Pancreas (tissue), 10 donors: ENCODE results near the gene TMEM184A. TPM values are rescaled to one million over a fixed set of nuclear protein-coding genes. Genes with fewer than 3 reads are reported as not detected.

Experiments used
- ATAC-seq, 4 donors: fragments of 200-7000 bp; cut with Tn5 transposase; one replicate each; pipeline versions ENCODE4 v1.8.0 to v1.9.1; 2020; ENCODE audit warnings: mild to moderate bottlenecking in 4 of 4, moderate library complexity in 4 of 4
- DNase-seq, 6 donors: peaks; one replicate each; pipeline ENCODE4 v3.0.0-alpha.2; 2020
- FAIRE-seq: peaks from 2 replicates; lab custom pipeline; 2012; peaks lifted over from hg19 to GRCh38; lab: Jason Lieb, UNC
- H3K27ac ChIP-seq, 4 donors: fragments of 200-600 bp; sonication (generic); 1 replicate in 3 of 4; 2 replicates in 1 of 4; pipeline versions ENCODE4 v1.5.0 to v1.8.0; 2020
- H3K27me3 ChIP-seq, 4 donors: fragments of 200-600 bp; one replicate each; pipeline ENCODE4 v1.8.0; 2021
- H3K36me3 ChIP-seq, 3 donors: fragments of 200-600 bp; sonication (generic) in 1 of 3; one replicate each; pipeline versions ENCODE4 v1.5.0 to v1.8.0; 2020 to 2021
- H3K4me1 ChIP-seq, 3 donors: fragments of 200-600 bp; one replicate each; pipeline ENCODE4 v1.8.0; 2021
- H3K4me3 ChIP-seq, 4 donors: fragments of 200-600 bp; sonication (generic) in 2 of 4; one replicate each; pipeline versions ENCODE4 v1.5.0 to v1.8.0; 2020 to 2021
- H3K9me3 ChIP-seq, 4 donors: fragments of 200-600 bp; one replicate each; pipeline ENCODE4 v1.8.0; 2021
- WGBS, 2 donors: extraction: QIAGEN DNeasy Blood & Tissue Kit; methylation state at CpG; one replicate each; pipeline ENCODE4 v1.1.7; 2013; 5-methylcytosine and 5-hydroxymethylcytosine counted together
- intact Hi-C, 3 donors: fragments of 100-400 bp; cut with DNase I; formaldehyde crosslinking; loops; one replicate each; pipeline versions ENCODE4 v1.11.1 to v1.14.2; 2022
- polyA plus RNA-seq, 2 donors: library from polyadenylated mRNA; stranded (reverse); fragments of 200-250 nt; gene quantifications; one replicate each; pipeline ENCODE4 v1.2.3, GENCODE V29; 2013
- total RNA-seq, 6 donors: library from RNA; stranded (reverse); fragmentation: NEBNext Ultra II Directional in 4 of 6; extraction: Animal tissue kit (Norgen Biotek cat#: 25700) in 4 of 6; gene quantifications; one replicate each; pipeline versions ENCODE4 v1.2.1 to v1.2.4, GENCODE V29; 2021 to 2023
- TF ChIP-seq, protein P1 (sequence below), 4 donors: fragments of 200-600 bp; sonication (generic) in 3 of 4; IDR thresholded peaks; one replicate each; pipeline versions ENCODE4 v1.5.0 to v1.8.0; 2021; ENCODE audit warnings: antibody characterized with exemption in 4 of 4
- donor health status: healthy with polysubstance abuse.
- donor health status: DM: no; HTN: no; CAD: no; lungs with moderate emphysema.
- donor health status: DM: no; HTN: no; CAD: no.
- donor health status: control.
- donor health status: control.
- donor health status: Bipolar disorder and iron deficiency.
- donor health status: DM: yes; HTN: yes; CAD: no.
- donor health status: DM: no; HTN: no; CAD: no.
- donor health status: DM: no; HTN: no; CAD: no.
- donor health status: DM: yes; HTN: yes; CAD: no.

TMEM184A gene
- total and polyA plus RNA-seq, 8 donors = 15.2 to 58.9 (median 25.4) TPM

DNA sequence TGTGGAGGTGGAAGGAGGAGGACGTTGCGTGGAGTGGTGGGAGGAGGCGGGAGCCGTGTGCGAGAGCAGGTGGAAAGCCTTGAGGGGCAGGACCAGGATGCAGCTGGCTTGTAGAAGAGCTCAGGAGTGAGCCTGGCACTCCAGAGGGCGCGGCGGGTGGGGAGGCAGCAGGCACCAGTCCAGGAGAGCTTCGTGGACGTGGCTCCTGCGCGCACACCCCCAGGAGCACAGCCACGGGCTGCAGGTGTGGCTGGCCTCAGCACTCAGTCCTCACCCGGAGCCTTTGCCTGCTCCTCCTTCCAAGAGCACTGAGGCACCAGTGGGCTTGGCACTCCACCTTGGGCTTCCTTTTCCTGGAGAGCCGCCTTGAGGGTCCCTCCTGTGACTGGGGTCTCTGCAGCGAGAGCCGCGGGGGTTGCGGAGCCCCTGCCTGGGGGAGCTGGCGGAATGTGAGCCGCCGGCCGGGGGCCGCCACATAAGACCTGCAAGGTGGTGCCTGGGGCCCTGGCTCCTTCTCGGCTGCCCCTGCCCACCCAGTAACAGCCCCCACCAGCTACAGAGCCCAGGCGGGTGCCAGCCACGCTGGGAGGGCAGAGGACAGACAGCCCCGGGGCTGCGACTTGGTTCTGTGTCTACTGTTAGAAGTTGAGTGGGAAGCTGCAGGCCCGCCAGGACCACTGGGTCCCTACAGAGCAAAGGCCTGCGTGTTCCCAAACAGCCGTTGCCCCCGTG is 14.4 kb downstream of the TMEM184A start:
- FAIRE-seq (no peak), DNase-seq (peak in 3 of 6 donors; percentile 31 to 78 (median 57)), ATAC-seq (no peak)
- Histone ChIP-seq H3K36me3 (peaks cover 8 to 39% (median 17%) of the 10 kb centered on the region in 3 donors), H3K4me3 (no peak overlapping the region), H3K9me3 (no peaks in the 10 kb centered on the region), H3K4me1 (peaks cover 13 to 31% (median 20%) of the 10 kb centered on the region in 3 donors), H3K27me3 (no peaks in the 10 kb centered on the region), H3K27ac (no peak overlapping the region)
- TF ChIP-seq, protein P1, sequence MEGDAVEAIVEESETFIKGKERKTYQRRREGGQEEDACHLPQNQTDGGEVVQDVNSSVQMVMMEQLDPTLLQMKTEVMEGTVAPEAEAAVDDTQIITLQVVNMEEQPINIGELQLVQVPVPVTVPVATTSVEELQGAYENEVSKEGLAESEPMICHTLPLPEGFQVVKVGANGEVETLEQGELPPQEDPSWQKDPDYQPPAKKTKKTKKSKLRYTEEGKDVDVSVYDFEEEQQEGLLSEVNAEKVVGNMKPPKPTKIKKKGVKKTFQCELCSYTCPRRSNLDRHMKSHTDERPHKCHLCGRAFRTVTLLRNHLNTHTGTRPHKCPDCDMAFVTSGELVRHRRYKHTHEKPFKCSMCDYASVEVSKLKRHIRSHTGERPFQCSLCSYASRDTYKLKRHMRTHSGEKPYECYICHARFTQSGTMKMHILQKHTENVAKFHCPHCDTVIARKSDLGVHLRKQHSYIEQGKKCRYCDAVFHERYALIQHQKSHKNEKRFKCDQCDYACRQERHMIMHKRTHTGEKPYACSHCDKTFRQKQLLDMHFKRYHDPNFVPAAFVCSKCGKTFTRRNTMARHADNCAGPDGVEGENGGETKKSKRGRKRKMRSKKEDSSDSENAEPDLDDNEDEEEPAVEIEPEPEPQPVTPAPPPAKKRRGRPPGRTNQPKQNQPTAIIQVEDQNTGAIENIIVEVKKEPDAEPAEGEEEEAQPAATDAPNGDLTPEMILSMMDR (IDR thresholded peaks at IDR 0.05) = no peak
- intact Hi-C loops = no loop called here
- WGBS, 2 donors = 87 to 90% methylated on average over 33 of the region's 33 CpGs

GRCh38 chr7:1540776-1541271 is 15.2 kb downstream of the TMEM184A start:
- TF ChIP-seq, protein P1 (IDR thresholded peaks at IDR 0.05) = no peak
- H3K27ac ChIP-seq = no peak overlapping the region
- DNase-seq (peak in 4 of 6 donors; percentile 19 to 85 (median 37)), FAIRE-seq (no peak), ATAC-seq (no peak)
- WGBS, 2 donors = 90 to 92% methylated on average over 31 of the region's 31 CpGs
- no peak overlapping the region for H3K4me3 ChIP-seq
- intact Hi-C loops = no loop called here
- H3K36me3 ChIP-seq = peaks cover 8 to 39% (median 17%) of the 10 kb centered on the region in 3 donors
- H3K27me3 ChIP-seq = no peaks in the 10 kb centered on the region
- H3K9me3 ChIP-seq = no peaks in the 10 kb centered on the region
- peaks cover 15 to 31% (median 20%) of the 10 kb centered on the region in 3 donors for H3K4me1 ChIP-seq

DNA sequence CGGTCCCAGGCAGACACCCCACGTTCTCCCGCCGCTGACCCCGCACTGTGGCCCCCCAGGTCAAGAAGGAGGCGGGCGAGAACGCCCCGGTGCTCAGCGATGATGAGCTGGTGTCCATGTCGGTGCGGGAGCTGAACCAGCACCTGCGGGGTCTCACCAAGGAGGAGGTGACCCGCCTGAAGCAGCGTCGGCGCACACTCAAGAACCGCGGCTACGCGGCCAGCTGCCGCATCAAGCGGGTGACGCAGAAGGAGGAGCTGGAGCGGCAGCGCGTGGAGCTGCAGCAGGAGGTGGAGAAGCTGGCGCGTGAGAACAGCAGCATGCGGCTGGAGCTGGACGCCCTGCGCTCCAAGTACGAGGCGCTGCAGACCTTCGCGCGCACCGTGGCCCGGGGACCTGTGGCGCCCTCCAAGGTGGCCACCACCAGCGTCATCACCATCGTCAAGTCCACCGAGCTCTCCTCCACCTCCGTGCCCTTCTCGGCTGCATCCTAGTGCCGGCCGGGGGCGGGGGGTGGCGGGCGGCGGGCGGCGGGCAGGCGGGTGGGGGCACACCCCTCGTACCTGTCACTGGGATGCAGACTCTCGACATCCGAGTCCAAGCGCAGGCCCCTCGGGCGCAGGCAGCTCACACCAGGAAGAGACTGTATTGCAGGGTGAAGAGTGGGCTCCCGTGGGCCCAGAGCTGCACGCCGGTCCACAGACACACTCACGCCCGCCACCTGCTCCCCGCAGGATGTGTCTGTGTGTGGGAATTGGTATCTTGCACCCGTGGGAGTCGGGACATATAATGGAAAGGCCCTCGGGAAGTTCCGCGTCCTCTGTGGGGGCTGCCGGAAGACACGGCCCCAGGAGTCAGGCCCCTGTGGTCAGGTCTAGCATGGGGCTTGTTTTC is 15.9 kb downstream of the TMEM184A start:
- FAIRE-seq (no peak), ATAC-seq (no peak), DNase-seq (peak in 3 of 6 donors; percentile 30 to 83 (median 53))
- Histone ChIP-seq H3K27ac (no peak overlapping the region), H3K4me3 (no peak overlapping the region), H3K4me1 (peaks cover 13 to 31% (median 18%) of the 10 kb centered on the region in 3 donors), H3K9me3 (no peaks in the 10 kb centered on the region), H3K27me3 (no peaks in the 10 kb centered on the region), H3K36me3 (peaks cover 8 to 39% (median 17%) of the 10 kb centered on the region in 3 donors)
- TF ChIP-seq, protein P1 (IDR thresholded peaks at IDR 0.05) = no peak
- intact Hi-C loops = no loop called here
- WGBS, 2 donors = 94% methylated on average over 70 to 73 of the region's 73 CpGs

DNA sequence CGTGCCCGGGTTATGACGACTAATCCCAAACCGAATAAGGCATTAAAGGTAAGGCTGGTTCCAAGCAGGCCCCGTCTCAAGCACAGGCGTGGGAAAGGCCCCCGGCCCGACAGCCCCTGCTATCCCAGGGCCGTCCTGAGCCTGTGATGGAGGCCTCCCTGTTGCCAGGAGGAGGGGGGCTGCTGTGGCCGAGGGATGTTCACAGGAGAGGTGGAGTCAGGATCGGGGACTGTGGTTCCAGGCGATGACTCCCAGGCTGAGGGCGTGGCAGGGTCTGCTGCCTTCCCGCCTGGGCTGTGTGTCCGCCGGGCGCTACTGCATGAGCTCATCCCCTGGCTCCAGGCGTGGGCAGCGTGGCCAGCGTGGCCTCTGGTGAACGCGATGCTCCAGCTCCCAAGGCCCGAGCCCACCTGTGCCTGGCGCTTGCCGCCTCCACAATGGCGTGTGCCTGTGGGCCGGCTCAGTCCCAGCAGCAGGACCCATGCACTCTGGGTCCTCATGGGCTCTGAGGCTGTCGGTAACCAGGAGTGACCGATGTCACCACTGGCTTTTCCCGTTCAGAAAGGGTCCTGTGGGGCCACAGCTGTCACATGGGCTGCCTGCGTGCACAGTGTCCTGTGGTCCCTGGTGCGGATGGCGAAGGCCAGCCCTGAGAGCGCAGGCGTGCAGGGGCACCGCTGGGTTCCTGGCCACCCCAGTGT is 16.7 kb downstream of the TMEM184A start:
- TF ChIP-seq, protein P1 (IDR thresholded peaks at IDR 0.05) = no peak
- DNase-seq (peak in 4 of 6 donors; percentile 32 to 81 (median 46)), FAIRE-seq (no peak), ATAC-seq (no peak)
- Histone ChIP-seq H3K27me3 (no peaks in the 10 kb centered on the region), H3K4me3 (peak overlapping the region in 1 of 4 donors; percentile 45), H3K9me3 (no peaks in the 10 kb centered on the region), H3K36me3 (peaks cover 8 to 39% (median 17%) of the 10 kb centered on the region in 3 donors), H3K4me1 (peaks cover 15 to 35% (median 23%) of the 10 kb centered on the region in 3 donors), H3K27ac (peak overlapping the region in 3 of 4 donors; percentile 90 to 98 (median 97))
- intact Hi-C loops = no loop called here
- WGBS, 2 donors = 84 to 86% methylated on average over 35 to 36 of the region's 36 CpGs
